Hindlimb muscle (tissue), 1 donor: ENCODE measurements around the gene SGPP1. TPM values are rescaled to one million over a fixed set of nuclear protein-coding genes. Genes with fewer than 3 reads are reported as not detected.

Experiments used
- polyA plus RNA-seq: library from polyadenylated mRNA; unstranded; fragments of 120-200 nt; gene quantifications from one replicate; pipeline ENCODE4 v1.2.1, GENCODE V29; 2013; ENCODE audit not compliant: insufficient read length

Gene SGPP1
- polyA plus RNA-seq, 1 donor, result 8.2 TPM

Other genes starting within 250 kb of the SGPP1 start
- gene PPP2R5E, start 184.7 kb downstream of the SGPP1 start, polyA plus RNA-seq, result 22.5 TPM
- 10.7 TPM for gene WDR89, start 86.2 kb downstream of the SGPP1 start, polyA plus RNA-seq
- 75.3 TPM for gene SYNE2, start 124.9 kb upstream of the SGPP1 start, polyA plus RNA-seq